ENCODE data around the gene PRR13.

GRCh38 chr12:53419756-53420155 is 21.8 kb upstream of the PRR13 start:
- TF ChIP-seq CTCF (IDR thresholded peaks at IDR 0.05) (no peak), POLR2AphosphoS5 (IDR thresholded peaks at IDR 0.05) (no peak), POLR2A (IDR thresholded peaks at IDR 0.05) (no peak)
